Superior temporal gyrus (tissue), 1 donor: ENCODE results near the gene VSTM1.

Experiments
- DNase-seq: peaks from one replicate; pipeline ENCODE4 v3.0.0-alpha.2; 2016; ENCODE audit errors: extremely low spot score

Gene VSTM1

GRCh38 chr19:54011507-54012211, 52.0 kb downstream of the VSTM1 start:
- DNase-seq, result no peak

- no peak for DNase-seq
Measured at GRCh38 chr19:54010474-54010873, 53.2 kb downstream of the VSTM1 start.

- DNase-seq, result no peak
Measured at GRCh38 chr19:54009440-54009839, 54.3 kb downstream of the VSTM1 start.

- DNase-seq, result no peak
Measured at GRCh38 chr19:54002495-54003315, 61.0 kb downstream of the VSTM1 start.

- no peak for DNase-seq
Measured at GRCh38 chr19:54001496-54001895, 62.2 kb downstream of the VSTM1 start.

- no peak for DNase-seq
Measured at GRCh38 chr19:53999694-54000093, 64.0 kb downstream of the VSTM1 start.

- no peak for DNase-seq
Measured at GRCh38 chr19:53998223-53998622, 65.5 kb downstream of the VSTM1 start.

- DNase-seq, result no peak
Measured at GRCh38 chr19:53994811-53995210, 68.9 kb downstream of the VSTM1 start.

GRCh38 chr19:53993448-53993847, 70.2 kb downstream of the VSTM1 start:
- DNase-seq, result no peak

- no peak for DNase-seq
Measured at GRCh38 chr19:53992815-53993214, 70.9 kb downstream of the VSTM1 start.

- no peak for DNase-seq
Measured at GRCh38 chr19:53992211-53992610, 71.5 kb downstream of the VSTM1 start.

GRCh38 chr19:53991224-53992113, 72.2 kb downstream of the VSTM1 start, which contains the start of gene CACNG6:
TSS of gene CACNG6 (plus strand) at chr19:53991637. CDS start at chr19:53992878, 1,241 bp downstream.
- no peak for DNase-seq
